PC-3 (cell line): ENCODE measurements around the gene CYCS. TPM values are rescaled to one million over a fixed set of nuclear protein-coding genes. Genes with fewer than 3 reads are reported as not detected.

Experiments used
- ATAC-seq: fragments of 200-7000 bp; cut with Tn5 transposase; 2 replicates; pipeline ENCODE4 v1.9.1; 2020; ENCODE audit warnings: mild to moderate bottlenecking, moderate library complexity
- BruUV-seq: library from RNA; stranded (reverse); fragments of 400-500 nt; replicated peaks from 2 replicates; lab custom pipeline; 2021; lab: Mats Ljungman, UMichigan
- CTCF ChIA-PET: fragments of 300-600 bp; sonication (Branson Sonifier 250); formaldehyde crosslinking; loops from one replicate; lab custom pipeline; 2022; ENCODE audit warnings: antibody characterized with exemption; lab: Charles Lee
- POLR2A ChIA-PET: fragments of 300-600 bp; sonication (Branson Sonifier 250); formaldehyde crosslinking; loops from one replicate; lab custom pipeline; 2022; ENCODE audit warnings: antibody characterized with exemption; ENCODE audit not compliant: unreplicated experiment; lab: Charles Lee
- DNase-seq: peaks from one replicate; pipeline ENCODE4 v3.0.0-alpha.2; 2015
- H2AFZ ChIP-seq: fragments of 300-600 bp; sonication (generic); 2 replicates; pipeline ENCODE4 v1.6.0; 2016; ENCODE audit warnings: antibody characterized with exemption, low read length
- H3F3A ChIP-seq: fragments of 300-600 bp; sonication (generic); one replicate; pipeline ENCODE4 v1.6.0; 2017; ENCODE audit warnings: antibody characterized with exemption, low read length, control low read depth, mild to moderate bottlenecking; ENCODE audit not compliant: unreplicated experiment
- H3K27ac ChIP-seq: fragments of 300-600 bp; sonication (generic); 2 replicates; pipeline ENCODE4 v1.5.1; 2016; ENCODE audit warnings: mild to moderate bottlenecking, low read length
- H3K27me3 ChIP-seq: fragments of 300-600 bp; sonication (generic); 2 replicates; pipeline ENCODE4 v1.6.1; 2016; ENCODE audit warnings: low read length, mixed read lengths
- H3K36me3 ChIP-seq: fragments of 300-600 bp; sonication (generic); 2 replicates; pipeline ENCODE4 v1.6.1; 2016; ENCODE audit warnings: low read depth, mixed run types, low read length, mixed read lengths
- H3K4me1 ChIP-seq: fragments of 300-600 bp; sonication (generic); 2 replicates; pipeline ENCODE4 v1.5.1; 2016; ENCODE audit warnings: low read length; ENCODE audit not compliant: insufficient read depth
- H3K4me2 ChIP-seq: fragments of 300-600 bp; sonication (generic); 2 replicates; pipeline ENCODE4 v1.6.0; 2016; ENCODE audit warnings: low read length
- H3K4me3 ChIP-seq: fragments of 300-600 bp; sonication (generic); 2 replicates; pipeline ENCODE4 v1.5.1; 2016; ENCODE audit warnings: mild to moderate bottlenecking, low read length, mixed read lengths
- H3K79me2 ChIP-seq: fragments of 300-600 bp; sonication (generic); 2 replicates; pipeline ENCODE4 v1.6.1; 2017; ENCODE audit warnings: low read length, mixed read lengths
- H3K9ac ChIP-seq: fragments of 300-600 bp; sonication (generic); 2 replicates; pipeline ENCODE4 v1.6.0; 2016; ENCODE audit warnings: mild to moderate bottlenecking, low read length
- H3K9me2 ChIP-seq: fragments of 300-600 bp; sonication (generic); replicated peaks from 2 replicates; pipeline ENCODE4 v1.6.1; 2016; ENCODE audit warnings: mixed run types, low read length, mixed read lengths
- H3K9me3 ChIP-seq: fragments of 300-600 bp; sonication (generic); 2 replicates; pipeline ENCODE4 v1.6.1; 2016; ENCODE audit warnings: low read length, mixed read lengths
- H4K20me1 ChIP-seq: fragments of 300-600 bp; sonication (generic); 2 replicates; pipeline ENCODE4 v1.6.1; 2016; ENCODE audit warnings: low read length, mixed read lengths
- EZH2 ChIP-seq: fragments of 300-600 bp; sonication (generic); IDR thresholded peaks from one replicate; pipeline ENCODE4 v1.6.1; 2017; ENCODE audit warnings: antibody characterized with exemption, mild to moderate bottlenecking, low read length; ENCODE audit not compliant: unreplicated experiment
- EZH2phosphoT487 ChIP-seq: fragments of 300-600 bp; sonication (generic); IDR thresholded peaks from 2 replicates; pipeline ENCODE4 v1.6.1; 2018; ENCODE audit warnings: mild to moderate bottlenecking, antibody characterized with exemption, low read length, borderline replicate concordance
- intact Hi-C: fragments of 100-400 bp; cut with micrococcal nuclease; formaldehyde crosslinking; loops from 2 replicates; pipeline ENCODE4 v1.9.0; 2023
- total RNA-seq: library from RNA; depleted of rRNA; stranded (reverse); fragments of >200 nt; gene quantifications from 2 replicates; pipeline ENCODE4 v1.2.3, GENCODE V29; 2014
- TF ChIP-seq, protein P1 (sequence below): fragments of 300-600 bp; sonication (generic); conservative IDR thresholded peaks from 2 replicates; pipeline ENCODE4 v1.5.1; 2017; ENCODE audit warnings: antibody characterized with exemption, low read depth, mild to moderate bottlenecking, low read length

The CYCS gene
- total RNA-seq, 1 experiment from 2014 or later: 101 TPM

DNA sequence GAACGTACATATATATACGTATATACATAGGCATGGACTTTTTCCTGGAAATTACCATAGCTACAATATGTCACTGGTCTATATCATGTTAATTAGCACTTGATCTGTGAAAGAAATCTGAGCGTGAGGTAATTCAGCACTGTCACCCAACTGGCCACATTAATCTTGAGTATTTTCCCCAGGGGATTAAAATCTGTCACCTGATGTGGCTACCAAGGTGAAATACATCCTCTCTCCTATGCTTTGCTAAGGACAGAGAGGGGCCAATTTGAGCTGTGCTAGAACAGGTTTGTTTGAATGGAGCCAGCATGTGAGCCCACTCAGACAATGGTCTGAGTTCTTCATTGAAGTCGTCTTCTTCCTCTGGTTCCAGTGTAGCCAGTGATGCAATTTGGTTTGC is 33.3 kb downstream of the CYCS start:
- no peak for ATAC-seq
- no TSS peak for BruUV-seq
- intact Hi-C loops: loop anchor here (10.0 kb wide), 1 partner anchor 197 kb away; no protein-coding TSS in a partner anchor
- no peak overlapping the region for H2AFZ ChIP-seq
- no peaks in the 10 kb centered on the region for H3K9me2 ChIP-seq
- DNase-seq: no peak
- no peak overlapping the region for H3K27ac ChIP-seq
- ChIA-PET POLR2A (no interaction called here), CTCF (no interaction called here)
- H3K4me3 ChIP-seq: no peak overlapping the region
- H3K4me1 ChIP-seq: peaks cover 4% of the 10 kb centered on the region; the same call in 1 of the 2 replicates
- TF ChIP-seq, protein P1, sequence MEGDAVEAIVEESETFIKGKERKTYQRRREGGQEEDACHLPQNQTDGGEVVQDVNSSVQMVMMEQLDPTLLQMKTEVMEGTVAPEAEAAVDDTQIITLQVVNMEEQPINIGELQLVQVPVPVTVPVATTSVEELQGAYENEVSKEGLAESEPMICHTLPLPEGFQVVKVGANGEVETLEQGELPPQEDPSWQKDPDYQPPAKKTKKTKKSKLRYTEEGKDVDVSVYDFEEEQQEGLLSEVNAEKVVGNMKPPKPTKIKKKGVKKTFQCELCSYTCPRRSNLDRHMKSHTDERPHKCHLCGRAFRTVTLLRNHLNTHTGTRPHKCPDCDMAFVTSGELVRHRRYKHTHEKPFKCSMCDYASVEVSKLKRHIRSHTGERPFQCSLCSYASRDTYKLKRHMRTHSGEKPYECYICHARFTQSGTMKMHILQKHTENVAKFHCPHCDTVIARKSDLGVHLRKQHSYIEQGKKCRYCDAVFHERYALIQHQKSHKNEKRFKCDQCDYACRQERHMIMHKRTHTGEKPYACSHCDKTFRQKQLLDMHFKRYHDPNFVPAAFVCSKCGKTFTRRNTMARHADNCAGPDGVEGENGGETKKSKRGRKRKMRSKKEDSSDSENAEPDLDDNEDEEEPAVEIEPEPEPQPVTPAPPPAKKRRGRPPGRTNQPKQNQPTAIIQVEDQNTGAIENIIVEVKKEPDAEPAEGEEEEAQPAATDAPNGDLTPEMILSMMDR: no peak
- TF ChIP-seq EZH2 (no peak), EZH2phosphoT487 (no peak)
- H3K36me3 ChIP-seq: no peaks in the 10 kb centered on the region
- H3F3A ChIP-seq: no peaks in the 10 kb centered on the region
- no peaks in the 10 kb centered on the region for H3K27me3 ChIP-seq
- H3K4me2 ChIP-seq: no peak overlapping the region
- H4K20me1 ChIP-seq: no peaks in the 10 kb centered on the region
- H3K9me3 ChIP-seq: no peaks in the 10 kb centered on the region
- H3K79me2 ChIP-seq: no peaks in the 10 kb centered on the region
- H3K9ac ChIP-seq: no peak overlapping the region

DNA sequence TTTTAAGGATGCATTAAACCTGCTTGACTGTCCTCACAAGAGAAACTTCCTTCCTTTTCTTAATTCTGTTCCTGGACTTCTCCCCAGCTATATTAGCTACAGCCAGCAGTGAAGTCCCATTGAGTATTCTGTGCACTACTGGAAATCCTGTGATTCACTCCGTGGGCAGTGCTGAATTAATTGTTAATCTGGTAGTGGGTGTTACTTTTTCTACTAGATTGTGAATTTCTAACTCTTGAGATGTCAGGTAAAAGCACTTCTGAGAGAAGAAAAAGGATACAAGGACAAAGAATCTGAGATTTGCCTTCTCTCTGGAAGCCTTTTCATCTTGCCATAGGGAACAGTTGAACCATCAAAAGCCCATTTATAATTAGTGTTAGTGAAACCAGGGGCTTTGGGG is 33.9 kb downstream of the CYCS start:
- Histone ChIP-seq H3K9ac (no peak overlapping the region), H4K20me1 (no peaks in the 10 kb centered on the region), H3K79me2 (no peaks in the 10 kb centered on the region), H3K4me2 (no peak overlapping the region), H3K4me1 (peaks cover 4% of the 10 kb centered on the region; the same call in 1 of the 2 replicates), H3K27ac (no peak overlapping the region), H3K36me3 (no peaks in the 10 kb centered on the region), H3K4me3 (no peak overlapping the region), H3K9me3 (no peaks in the 10 kb centered on the region), H3F3A (no peaks in the 10 kb centered on the region), H2AFZ (no peak overlapping the region), H3K27me3 (no peaks in the 10 kb centered on the region), H3K9me2 (no peaks in the 10 kb centered on the region)
- BruUV-seq: no TSS peak
- no peak for ATAC-seq
- no peak for DNase-seq
- POLR2A ChIA-PET: no interaction called here
- TF ChIP-seq EZH2 (no peak), EZH2phosphoT487 (no peak)
- TF ChIP-seq, protein P1: no peak
- intact Hi-C loops: loop anchor here (10.0 kb wide), 1 partner anchor 196 kb away; no protein-coding TSS in a partner anchor
- CTCF ChIA-PET: no interaction called here

DNA sequence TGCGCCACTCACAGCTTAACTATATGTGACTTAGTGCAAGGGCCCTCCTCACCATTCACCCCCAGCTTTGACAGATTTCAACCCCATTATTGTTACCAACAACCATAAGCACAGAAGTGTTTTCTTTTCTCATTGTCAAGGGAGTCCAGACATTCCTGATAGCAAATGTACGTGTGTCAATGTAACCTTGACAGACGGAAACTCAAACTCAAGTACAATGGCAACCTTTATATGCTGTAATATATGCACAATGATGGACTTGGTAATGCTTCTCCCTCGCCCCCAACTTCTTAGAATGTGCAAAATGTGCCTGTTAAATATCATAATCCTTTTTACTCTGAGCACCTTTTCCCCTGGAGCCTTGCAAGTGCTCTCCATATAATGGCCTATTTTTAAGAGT is 34.7 kb downstream of the CYCS start:
- intact Hi-C loops: loop anchor here (10.0 kb wide), 1 partner anchor 196 kb away; no protein-coding TSS in a partner anchor
- H3K27me3 ChIP-seq: no peaks in the 10 kb centered on the region
- H4K20me1 ChIP-seq: no peaks in the 10 kb centered on the region
- no peak overlapping the region for H3K4me3 ChIP-seq
- H3K4me1 ChIP-seq: peaks cover 4% of the 10 kb centered on the region; the same call in 1 of the 2 replicates
- no peaks in the 10 kb centered on the region for H3F3A ChIP-seq
- no peaks in the 10 kb centered on the region for H3K36me3 ChIP-seq
- no TSS peak for BruUV-seq
- H3K79me2 ChIP-seq: no peaks in the 10 kb centered on the region
- H3K9me2 ChIP-seq: no peaks in the 10 kb centered on the region
- H3K9me3 ChIP-seq: no peaks in the 10 kb centered on the region
- ChIA-PET POLR2A (interaction anchor here (0.6 kb wide), 1 partner anchor 1741 kb away, joined by 3 read pairs; no protein-coding TSS in a partner anchor), CTCF (no interaction called here)
- DNase-seq (no peak), ATAC-seq (no peak)
- H3K4me2 ChIP-seq: no peak overlapping the region
- H3K27ac ChIP-seq: no peak overlapping the region
- TF ChIP-seq, protein P1: no peak
- TF ChIP-seq EZH2phosphoT487 (no peak), EZH2 (no peak)
- no peak overlapping the region for H3K9ac ChIP-seq
- H2AFZ ChIP-seq: no peak overlapping the region
